NOMO-1 treated with DMSO at 0.1 percent for 48 hours (cell line): ENCODE data around the gene RANBP10.
"Not testable (repeated sequence)": the region's sequence is repeated elsewhere in the genome, so short reads cannot be mapped to it uniquely, and the experiment has no call there.

Experiments
- DNase-seq: peaks from one replicate; lab custom pipeline; 2025; ENCODE audit not compliant: unreplicated experiment; lab: John Stamatoyannopoulos, UW

Gene RANBP10

GRCh38 chr16:67719048-67719777 lies 87.1 kb downstream of the RANBP10 start, which contains the start of gene GFOD2:
Gene GFOD2 (minus strand): TSS chr16:67719316. CDS start chr16:67685715, 33,601 bp downstream.
- DNase-seq, result peak; percentile 87

GRCh38 chr16:67718668-67719047 lies 87.7 kb downstream of the RANBP10 start:
- DNase-seq, result no peak

GRCh38 chr16:67716097-67716496 lies 90.3 kb downstream of the RANBP10 start:
- no peak for DNase-seq

GRCh38 chr16:67714522-67714921 lies 91.8 kb downstream of the RANBP10 start:
- DNase-seq, result no peak

- DNase-seq, result peak; percentile 80
These were observed 92.6 kb downstream of the RANBP10 start for GRCh38 chr16:67713647-67714273.

GRCh38 chr16:67710607-67711006 lies 95.8 kb downstream of the RANBP10 start:
- DNase-seq, result no peak

GRCh38 chr16:67709050-67709449 lies 97.3 kb downstream of the RANBP10 start:
- DNase-seq, result no peak

- no peak for DNase-seq
These were observed 98.0 kb downstream of the RANBP10 start for GRCh38 chr16:67708368-67708771.

GRCh38 chr16:67707790-67708189 lies 98.6 kb downstream of the RANBP10 start:
- DNase-seq, result no peak

GRCh38 chr16:67707210-67707609 lies 99.2 kb downstream of the RANBP10 start:
- DNase-seq, result no peak

- DNase-seq, result no peak
These were observed 102.2 kb downstream of the RANBP10 start for GRCh38 chr16:67704110-67704509.

- no peak for DNase-seq
These were observed 102.7 kb downstream of the RANBP10 start for GRCh38 chr16:67703626-67704025.

GRCh38 chr16:67702130-67702529 lies 104.2 kb downstream of the RANBP10 start:
- no peak for DNase-seq

- DNase-seq, result no peak
These were observed 104.9 kb downstream of the RANBP10 start for GRCh38 chr16:67701420-67701819.

GRCh38 chr16:67699265-67699664 lies 107.1 kb downstream of the RANBP10 start:
- no peak for DNase-seq

GRCh38 chr16:67697422-67698185 lies 108.8 kb downstream of the RANBP10 start:
- peak; percentile 7 for DNase-seq

- DNase-seq, result no peak
These were observed 111.7 kb downstream of the RANBP10 start for GRCh38 chr16:67694611-67695010.

- DNase-seq, result not testable (repeated sequence)
These were observed 112.7 kb downstream of the RANBP10 start for GRCh38 chr16:67693517-67694285.

GRCh38 chr16:67685388-67686112 lies 120.8 kb downstream of the RANBP10 start:
- no peak for DNase-seq

GRCh38 chr16:67683767-67684166 lies 122.6 kb downstream of the RANBP10 start:
- no peak for DNase-seq
